NT2/D1 (cell line): ENCODE results near the gene HES7.

Source experiments
- DNase-seq: peaks from one replicate; pipeline ENCODE4 v3.0.0-alpha.2; 2011; ENCODE audit warnings: low read depth, low spot score
- H3K27me3 ChIP-seq: 2 replicates; pipeline ENCODE4 v1.6.0; 2011; ENCODE audit warnings: mild to moderate bottlenecking; ENCODE audit not compliant: insufficient read length, insufficient read depth
- H3K36me3 ChIP-seq: 2 replicates; pipeline ENCODE4 v1.6.1; 2011; ENCODE audit warnings: mild to moderate bottlenecking, low read length, mixed read lengths; ENCODE audit not compliant: insufficient read depth, insufficient read length
- H3K4me1 ChIP-seq: 2 replicates; pipeline ENCODE4 v1.5.1; 2011; ENCODE audit not compliant: insufficient read depth, insufficient read length
- H3K4me3 ChIP-seq: 2 replicates; pipeline ENCODE4 v1.5.1; 2011; ENCODE audit warnings: low read depth; ENCODE audit not compliant: insufficient read length
- H3K9ac ChIP-seq: 2 replicates; pipeline ENCODE4 v1.6.0; 2011; ENCODE audit warnings: low read depth; ENCODE audit not compliant: insufficient read length
- H3K9me3 ChIP-seq: 2 replicates; pipeline ENCODE4 v1.5.1; 2011; ENCODE audit warnings: mild to moderate bottlenecking, low read length; ENCODE audit not compliant: insufficient read depth
- SUZ12 ChIP-seq: IDR thresholded peaks from 2 replicates; pipeline ENCODE4 v1.6.1; 2011; ENCODE audit not compliant: insufficient read length, insufficient read depth; ENCODE audit errors: extremely low read depth
- YY1 ChIP-seq: IDR thresholded peaks from 2 replicates; pipeline ENCODE4 v1.6.1; 2011; ENCODE audit not compliant: insufficient read length, insufficient read depth
- ZNF274 ChIP-seq: IDR thresholded peaks from 2 replicates; pipeline ENCODE4 v1.6.1; 2011; ENCODE audit warnings: mild to moderate bottlenecking, low read depth, low read length

Gene HES7

DNA sequence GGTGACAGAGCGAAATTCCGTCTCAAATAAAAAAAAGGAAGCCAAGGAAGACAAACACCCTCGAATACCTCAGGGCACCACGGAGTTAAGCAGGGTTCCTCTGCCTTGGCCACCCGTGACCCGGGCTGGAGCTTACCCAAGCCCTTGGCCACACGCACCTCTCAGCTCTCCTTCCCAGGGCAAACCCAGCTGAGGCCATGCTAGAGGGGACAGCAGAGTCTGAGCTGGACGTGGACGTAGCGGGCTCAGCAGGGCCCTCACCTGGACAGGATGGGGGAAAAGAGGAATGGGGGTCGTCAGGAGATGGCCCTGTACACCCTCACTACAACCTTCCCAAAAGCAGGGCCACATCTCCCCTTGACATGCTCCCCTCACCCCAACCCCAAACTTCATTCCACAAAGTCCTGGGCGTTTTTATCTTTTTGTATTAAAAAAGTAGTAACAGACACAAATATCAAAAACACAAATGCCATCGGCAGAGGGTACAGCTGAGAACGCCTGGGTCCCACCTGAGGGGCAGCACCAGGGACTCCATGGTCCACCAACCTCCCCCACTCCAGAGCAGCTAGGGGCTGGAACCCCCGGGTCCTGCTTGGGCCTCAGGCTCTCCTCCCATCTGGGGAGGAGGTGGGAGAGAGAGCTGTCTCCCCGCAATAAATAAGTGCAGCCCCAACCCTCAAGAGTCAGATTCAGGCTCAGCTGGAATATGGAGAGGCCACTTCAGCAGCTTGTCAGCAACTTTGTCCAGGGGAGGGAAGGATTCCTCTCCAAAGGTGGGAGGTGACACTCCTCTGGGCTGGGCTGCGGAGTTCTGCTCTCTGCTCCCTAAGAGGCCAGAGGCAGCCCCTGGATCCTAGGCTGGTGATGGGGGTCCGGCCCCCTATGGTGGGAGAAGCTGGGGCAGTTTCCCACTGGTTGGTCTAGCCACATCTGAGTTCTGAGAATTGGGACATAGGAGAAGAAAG is 16.4 kb upstream of the HES7 start:
- peaks cover 4% of the 10 kb centered on the region for H3K4me1 ChIP-seq
- DNase-seq = no peak
- peaks cover 6% of the 10 kb centered on the region for H3K27me3 ChIP-seq
- H3K36me3 ChIP-seq = peaks cover 45% of the 10 kb centered on the region
- no peaks in the 10 kb centered on the region for H3K9me3 ChIP-seq
- no peak overlapping the region for H3K4me3 ChIP-seq
- H3K9ac ChIP-seq = no peak overlapping the region
- TF ChIP-seq ZNF274 (no peak), SUZ12 (no peak), YY1 (no peak)

DNA sequence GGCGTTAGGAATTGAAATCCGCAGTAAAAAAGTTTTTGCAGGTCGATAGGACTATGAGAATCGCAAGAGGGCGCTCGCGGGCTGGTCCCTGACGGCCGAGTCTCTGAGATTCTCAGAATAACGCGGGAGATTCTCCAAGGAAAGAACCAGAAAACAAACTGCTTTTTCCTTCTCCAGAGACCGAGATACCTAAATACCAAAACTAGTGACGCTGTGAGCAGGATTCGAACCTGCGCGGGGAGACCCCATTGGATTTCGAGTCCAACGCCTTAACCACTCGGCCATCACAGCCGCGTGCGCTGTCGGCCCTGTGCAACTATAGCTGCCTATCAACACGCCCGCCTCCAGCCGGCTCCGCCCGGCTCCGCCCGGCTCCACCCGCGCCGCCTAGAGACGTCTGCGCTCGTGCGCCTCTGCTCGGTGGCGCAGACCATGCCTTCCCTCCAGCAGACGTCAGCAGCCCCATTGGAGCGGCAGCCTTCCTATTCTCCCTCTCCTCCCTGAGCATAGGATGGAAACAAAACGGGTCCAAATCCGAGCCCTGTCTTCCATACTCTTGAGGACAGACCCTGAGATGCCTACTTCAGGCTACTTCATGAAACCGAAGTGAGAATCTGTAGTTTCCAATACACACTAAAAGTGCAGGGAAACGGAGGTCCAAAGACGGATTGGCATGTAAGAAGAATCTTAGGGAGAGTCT is 14.9 kb upstream of the HES7 start:
- peak; percentile 88 for DNase-seq
- Histone ChIP-seq H3K27me3 (peaks cover 6% of the 10 kb centered on the region), H3K36me3 (peaks cover 34% of the 10 kb centered on the region), H3K4me1 (peaks cover 4% of the 10 kb centered on the region), H3K4me3 (peak overlapping the region; percentile 40), H3K9ac (peak overlapping the region; percentile 74), H3K9me3 (no peaks in the 10 kb centered on the region)
- no peak for TF ChIP-seq YY1
- no peak for TF ChIP-seq SUZ12
- no peak for TF ChIP-seq ZNF274

DNA sequence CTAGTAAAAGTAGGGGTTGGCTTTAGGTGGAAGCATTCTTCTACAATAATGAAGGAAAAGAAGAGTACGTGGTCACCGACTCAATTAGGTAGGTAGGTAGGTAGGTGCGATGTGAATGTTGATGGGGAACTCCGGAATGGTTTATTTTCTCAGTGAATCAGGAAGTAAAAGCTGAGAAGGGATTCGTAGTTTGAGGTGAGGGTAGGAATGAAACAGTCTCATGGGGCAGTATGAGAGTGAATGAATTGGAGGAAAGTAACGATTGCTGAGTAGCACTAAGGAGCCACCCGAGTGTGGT is 14.4 kb upstream of the HES7 start:
- no peak for TF ChIP-seq SUZ12
- TF ChIP-seq ZNF274 = no peak
- no peak for TF ChIP-seq YY1
- H3K9me3 ChIP-seq = no peaks in the 10 kb centered on the region
- peaks cover 31% of the 10 kb centered on the region for H3K36me3 ChIP-seq
- no peak for DNase-seq
- peak overlapping the region; percentile 33 for H3K4me3 ChIP-seq
- peaks cover 4% of the 10 kb centered on the region for H3K4me1 ChIP-seq
- H3K27me3 ChIP-seq = peaks cover 6% of the 10 kb centered on the region
- peak overlapping the region; percentile 15 for H3K9ac ChIP-seq

DNA sequence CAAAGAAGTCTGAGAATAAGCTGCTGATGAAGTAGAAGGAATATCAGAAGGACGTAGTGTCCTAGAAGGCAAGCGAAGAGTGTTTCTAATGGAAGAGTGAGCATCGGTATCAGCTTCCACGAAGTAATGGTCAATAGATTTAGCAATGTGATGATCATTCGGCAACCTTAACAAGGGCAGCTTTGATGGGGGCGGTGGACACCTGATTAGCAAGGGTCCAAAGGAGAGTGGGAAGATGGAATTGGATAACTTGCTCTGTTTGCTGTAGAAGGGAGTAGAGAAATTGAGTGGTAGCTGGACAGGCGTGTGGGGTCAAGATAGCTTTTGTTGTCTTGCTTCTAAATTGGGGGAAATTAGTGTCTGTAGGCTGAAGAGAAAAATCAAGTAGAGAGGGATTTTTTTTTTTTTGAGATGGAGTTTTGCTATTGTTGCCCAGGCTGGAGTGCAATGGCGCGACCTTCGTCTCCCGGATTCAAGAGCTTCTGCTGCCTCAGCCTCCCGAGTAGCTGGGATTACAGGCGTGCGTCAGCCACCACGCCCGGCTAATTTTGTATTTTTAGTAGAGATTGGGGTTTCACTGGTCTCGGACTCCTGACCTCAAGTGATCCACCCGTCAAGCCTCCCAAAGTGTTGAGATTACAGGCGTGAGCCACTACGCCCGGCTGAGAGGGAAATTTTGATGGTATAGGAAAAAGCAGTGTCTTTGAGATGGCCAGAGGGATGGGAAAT is 13.9 kb upstream of the HES7 start:
- DNase-seq = no peak
- TF ChIP-seq YY1 (no peak), ZNF274 (no peak)
- peaks cover 6% of the 10 kb centered on the region for H3K27me3 ChIP-seq
- H3K36me3 ChIP-seq = peaks cover 26% of the 10 kb centered on the region
- peaks cover 8% of the 10 kb centered on the region for H3K4me1 ChIP-seq
- peak overlapping the region; percentile 15 for H3K9ac ChIP-seq
- H3K9me3 ChIP-seq = no peaks in the 10 kb centered on the region
- peak overlapping the region; percentile 33 for H3K4me3 ChIP-seq

DNA sequence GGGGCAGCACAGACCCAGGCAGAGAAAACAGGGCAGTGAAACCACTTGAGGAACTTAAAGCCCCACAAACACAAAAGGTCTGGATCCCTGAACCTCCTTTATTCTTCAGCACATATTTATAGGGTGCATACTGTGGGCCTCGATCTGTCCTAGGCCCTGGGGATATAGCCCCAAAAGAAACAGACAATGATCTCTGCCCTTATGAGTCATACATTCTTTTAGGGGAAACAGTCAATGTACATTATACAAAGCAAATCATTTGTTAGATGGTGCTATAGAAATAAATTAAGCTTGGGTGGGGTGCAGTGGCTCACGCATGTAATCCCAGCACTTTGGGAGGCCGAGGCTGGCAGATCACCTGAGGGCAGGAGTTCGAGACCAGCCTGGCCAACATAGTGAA is 10.0 kb upstream of the HES7 start:
- Histone ChIP-seq H3K4me3 (no peak overlapping the region), H3K4me1 (peaks cover 4% of the 10 kb centered on the region), H3K27me3 (peaks cover 19% of the 10 kb centered on the region), H3K9me3 (no peaks in the 10 kb centered on the region), H3K36me3 (no peaks in the 10 kb centered on the region), H3K9ac (peak overlapping the region; percentile 32)
- TF ChIP-seq SUZ12 (no peak), ZNF274 (no peak), YY1 (no peak)
- no peak for DNase-seq

DNA sequence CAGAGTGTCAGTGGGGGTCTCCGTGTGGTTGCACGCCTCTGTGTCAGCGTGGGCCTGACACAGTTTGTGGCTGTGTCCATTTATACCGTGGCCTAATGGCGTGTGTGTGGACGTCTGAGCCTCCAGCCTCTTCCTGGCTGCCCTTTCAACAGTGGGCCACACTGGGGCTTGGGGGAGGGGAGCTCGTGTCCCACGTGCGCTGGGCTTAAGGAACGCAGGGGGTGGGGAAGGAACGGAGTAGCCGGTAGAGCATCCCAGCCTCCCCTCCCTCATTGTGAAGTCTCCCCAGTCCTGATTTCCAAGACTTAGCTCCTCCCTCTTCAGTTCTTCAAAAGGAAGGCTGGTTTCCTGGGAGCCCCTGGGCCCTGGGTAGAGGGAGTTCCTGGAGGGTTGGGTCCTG is 9.5 kb upstream of the HES7 start:
- DNase-seq = no peak
- H3K27me3 ChIP-seq = peaks cover 24% of the 10 kb centered on the region
- H3K4me3 ChIP-seq = no peak overlapping the region
- no peak for TF ChIP-seq ZNF274
- peak overlapping the region; percentile 23 for H3K9ac ChIP-seq
- H3K36me3 ChIP-seq = no peaks in the 10 kb centered on the region
- H3K9me3 ChIP-seq = no peaks in the 10 kb centered on the region
- H3K4me1 ChIP-seq = peaks cover 4% of the 10 kb centered on the region
